NCI-H187 treated with DMSO at 0.1 percent for 48 hours (cell line): ENCODE results near the gene ELAPOR1.
"Not testable (repeated sequence)": the region's sequence is repeated elsewhere in the genome, so short reads cannot be mapped to it uniquely, and the experiment has no call there.

ENCODE experiments used
- DNase-seq: peaks from one replicate; lab custom pipeline; 2025; lab: John Stamatoyannopoulos, UW

Gene ELAPOR1

GRCh38 chr1:109135940-109136339 is 22.0 kb downstream of the ELAPOR1 start:
- DNase-seq = no peak

- DNase-seq = no peak
Observed at GRCh38 chr1:109136766-109137165, 22.9 kb downstream of the ELAPOR1 start.

- DNase-seq = no peak
Observed at GRCh38 chr1:109137958-109138357, 24.0 kb downstream of the ELAPOR1 start.

- DNase-seq = no peak
Observed at GRCh38 chr1:109138358-109138757, 24.4 kb downstream of the ELAPOR1 start.

DNA sequence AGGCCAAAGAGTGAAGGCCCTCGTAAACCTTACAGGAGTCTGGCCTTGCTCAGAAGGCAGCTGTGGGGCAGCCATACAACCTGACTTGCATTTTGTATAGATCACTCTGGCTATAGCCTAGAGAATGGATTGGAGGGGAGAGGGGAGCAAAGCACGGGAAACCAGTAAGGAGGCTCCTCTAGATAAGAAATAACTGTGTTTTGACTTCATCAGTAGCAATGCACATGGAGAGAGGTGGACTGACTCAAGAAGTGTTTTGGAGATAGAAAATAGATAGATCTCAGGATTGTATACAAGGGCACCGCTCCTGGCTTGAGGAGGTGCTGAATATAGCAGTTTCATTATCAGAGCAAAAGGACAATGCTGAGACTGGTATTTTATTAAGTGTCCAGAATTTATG is 26.5 kb downstream of the ELAPOR1 start:
- DNase-seq = no peak

- no peak for DNase-seq
Observed at GRCh38 chr1:109142260-109142659, 28.3 kb downstream of the ELAPOR1 start.

DNA sequence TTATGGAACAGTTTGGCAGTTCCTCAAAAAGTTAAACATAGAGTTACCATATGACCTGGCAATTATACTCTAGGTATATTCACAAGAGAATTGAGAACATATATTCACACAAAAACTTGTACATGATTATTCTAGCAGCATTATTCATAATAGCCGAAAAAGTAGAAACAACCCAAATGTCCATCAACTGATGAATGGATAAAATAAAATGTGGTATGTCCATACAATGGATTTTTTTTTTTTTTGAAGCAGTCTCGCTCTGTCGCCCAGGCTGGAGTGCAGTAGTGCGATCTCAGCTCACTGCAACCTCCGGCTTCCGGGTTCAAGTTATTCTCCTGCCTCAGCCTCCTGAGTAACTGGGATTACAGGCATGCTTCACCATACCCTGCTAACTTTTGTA is 28.8 kb downstream of the ELAPOR1 start:
- not testable (repeated sequence) for DNase-seq

DNA sequence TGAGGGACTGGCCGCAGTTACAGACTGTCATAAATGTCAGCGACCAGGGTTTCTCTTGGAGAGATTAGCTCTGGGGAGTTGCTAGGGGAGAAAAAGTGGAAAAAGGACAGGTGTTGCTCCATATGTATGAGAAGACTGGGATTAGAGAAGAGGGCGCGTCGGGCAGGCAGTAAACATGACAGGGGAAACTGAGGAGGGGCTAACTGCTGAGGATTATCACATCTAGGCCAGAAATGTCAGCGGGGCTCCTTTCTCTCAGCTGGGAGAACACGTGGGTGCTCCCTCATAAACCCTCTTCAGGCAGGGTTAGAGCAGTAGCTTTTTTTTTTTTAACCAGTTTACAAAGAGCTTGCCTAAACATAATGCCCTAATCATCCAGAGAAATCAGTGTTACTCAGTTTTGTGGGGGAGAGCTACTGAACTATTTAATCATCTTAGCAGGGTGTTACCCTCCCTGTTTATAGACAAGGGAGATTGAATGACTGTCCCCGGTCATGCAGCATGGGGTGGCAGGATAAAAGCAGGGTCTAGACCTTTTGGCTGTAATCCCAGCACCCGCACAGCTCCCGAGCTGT is 35.2 kb downstream of the ELAPOR1 start:
- no peak for DNase-seq

GRCh38 chr1:109149874-109150601 is 36.1 kb downstream of the ELAPOR1 start:
- no peak for DNase-seq

DNA sequence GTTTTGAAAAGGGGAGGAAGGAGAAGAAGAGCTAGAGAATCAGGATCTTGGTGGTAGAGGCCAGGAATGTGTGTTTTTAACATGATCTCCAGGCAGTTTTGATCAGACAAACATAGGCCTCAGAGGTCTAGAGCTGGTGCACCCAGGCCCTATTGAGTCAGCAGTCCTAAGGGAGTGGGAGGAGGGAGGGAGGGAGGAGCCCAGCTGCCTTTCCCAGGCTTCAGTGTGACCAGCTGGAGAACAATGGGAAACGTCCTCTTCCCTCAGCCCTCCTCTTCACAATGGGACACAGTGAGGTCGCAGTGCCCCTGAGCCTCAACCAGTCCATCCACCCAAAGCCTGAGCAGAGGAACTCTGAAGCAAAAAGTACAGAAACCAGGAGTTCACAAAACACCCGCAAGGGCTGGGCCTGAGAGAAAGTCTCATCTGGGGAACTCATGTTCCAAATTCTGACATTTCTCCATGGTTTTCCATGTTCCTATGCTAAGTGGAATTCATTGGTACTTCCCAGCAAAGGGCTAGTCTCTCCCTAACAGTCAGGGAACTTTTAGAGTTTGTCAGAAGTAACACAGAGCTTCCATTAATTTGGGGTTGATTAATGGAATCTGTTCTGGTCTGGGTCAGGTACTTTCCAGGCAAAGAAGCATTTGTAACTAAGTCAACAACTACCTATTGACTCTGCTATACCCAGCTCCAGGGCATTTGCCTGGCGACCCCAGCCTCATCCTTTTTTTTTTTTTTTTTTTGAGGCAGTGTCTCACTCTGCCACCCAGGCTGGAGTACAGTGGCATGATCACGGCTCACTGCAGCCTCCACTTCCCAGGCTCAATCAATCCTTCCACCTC is 37.5 kb downstream of the ELAPOR1 start:
- DNase-seq = no peak

GRCh38 chr1:109152196-109152595 is 38.3 kb downstream of the ELAPOR1 start:
- no peak for DNase-seq

DNA sequence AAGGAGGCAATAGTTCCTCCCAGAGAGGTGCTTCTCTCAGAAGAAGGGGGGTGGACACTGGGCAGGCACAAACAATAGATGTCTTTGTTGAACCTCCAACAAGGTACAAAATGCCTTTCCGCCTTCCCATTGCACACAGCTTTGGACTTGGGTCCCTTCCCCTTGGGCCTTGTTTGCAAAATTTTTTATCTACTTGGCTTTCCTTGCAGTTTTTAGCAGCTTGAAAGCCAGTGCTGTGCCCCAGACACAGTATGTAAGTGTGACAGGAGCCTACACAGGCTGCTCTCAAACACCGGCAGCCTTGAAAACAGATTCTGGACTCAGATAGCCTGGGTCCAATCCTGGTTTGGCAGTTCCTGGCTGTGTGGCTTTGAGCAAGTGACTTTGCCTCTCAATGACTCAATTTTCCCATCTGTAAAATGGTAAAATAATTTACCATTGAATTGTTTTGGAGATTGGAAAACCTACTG is 43.0 kb downstream of the ELAPOR1 start:
- no peak for DNase-seq

GRCh38 chr1:109158433-109158832 is 44.5 kb downstream of the ELAPOR1 start:
- no peak for DNase-seq

DNA sequence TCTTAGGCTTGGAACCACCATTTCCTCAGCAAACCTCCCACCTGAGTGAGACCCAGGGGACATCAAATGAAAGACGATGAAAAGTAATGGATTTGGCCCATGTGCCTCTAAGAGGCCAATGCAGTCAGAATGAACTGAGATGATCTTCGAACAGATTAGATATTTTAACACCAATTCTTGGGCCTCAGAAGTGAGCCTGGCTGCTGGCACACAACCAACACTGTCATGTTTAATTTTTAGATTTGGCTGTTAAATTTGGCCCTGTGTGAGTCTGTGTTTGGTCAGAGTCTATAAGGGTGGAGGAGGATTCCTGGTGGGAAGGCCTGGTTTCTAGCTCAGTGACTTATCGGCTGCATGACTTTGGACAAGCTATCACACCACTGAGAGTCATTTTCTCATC is 45.4 kb downstream of the ELAPOR1 start:
- DNase-seq = no peak

- DNase-seq = no peak
Observed at GRCh38 chr1:109160071-109160840, 46.3 kb downstream of the ELAPOR1 start.

- DNase-seq = no peak
Observed at GRCh38 chr1:109161858-109162606, 48.1 kb downstream of the ELAPOR1 start.

- DNase-seq = no peak
Observed at GRCh38 chr1:109162626-109163025, 48.7 kb downstream of the ELAPOR1 start.

GRCh38 chr1:109163551-109163950 is 49.6 kb downstream of the ELAPOR1 start:
- DNase-seq = no peak
